K562 (cell line): ENCODE measurements around the gene MAP1LC3A. TPM values are rescaled to one million over a fixed set of nuclear protein-coding genes. Genes with fewer than 3 reads are reported as not detected.

Experiments
- ATF7 ChIP-seq: fragments of 450-650 bp; IDR thresholded peaks from 2 replicates; pipeline ENCODE4 v1.7.1; 2014; ENCODE audit warnings: mild to moderate bottlenecking, moderate library complexity
- MYNN ChIP-seq, 2 experiments: sonication (generic); formaldehyde crosslinking in 1 of 2; IDR thresholded peaks; 2 replicates each; pipeline versions ENCODE4 v1.5.0 to v1.6.1; 2016 to 2020; ENCODE audit warnings: antibody characterized with exemption in 1 of 2, missing genetic modification reagents in 1 of 2
- NR4A1 ChIP-seq, 2 experiments: fragments of 250-450 bp in 1 of 2; fragments of 450-650 bp in 1 of 2; sonication (Bioruptor Pico) in 1 of 2; IDR thresholded peaks; 2 replicates each; pipeline versions ENCODE4 v1.4.0 to v1.6.1; 2016 to 2020; ENCODE audit warnings: mild to moderate bottlenecking in 2 of 2, missing compliant biosample characterization in 1 of 2, missing genetic modification characterization in 1 of 2, moderate library complexity in 1 of 2
- ZSCAN29 ChIP-seq: fragments of 450-650 bp; IDR thresholded peaks from 2 replicates; pipeline ENCODE4 v1.6.1; 2017
- polyA plus RNA-seq, 8 experiments: library from polyadenylated mRNA; depleted of rRNA in 4 of 8; stranded (reverse) in 5 of 8; unstranded in 3 of 8; fragments of >200 nt; fragmentation: Nextera tagmentation in 2 of 8; fragmentation: Illumina TruSeq in 1 of 8; extraction: Ambion mirVana in 2 of 8; extraction: Trizol in 1 of 8; gene quantifications; 2 replicates each; pipeline versions ENCODE4 v1.2.1 to v1.2.3, GENCODE V29; 2011 to 2014; ENCODE audit warnings: inconsistent platforms in 1 of 8, missing spikeins in 1 of 8
- total RNA-seq, 7 experiments: library from RNA; depleted of rRNA in 6 of 7; stranded (reverse); fragments of >200 nt in 6 of 7; fragmentation: Illumina TruSeq in 2 of 7; extraction: Trizol in 2 of 7; gene quantifications; 2 replicates each; pipeline versions ENCODE4 v1.2.1 to v1.2.3, GENCODE V29; 2011 to 2021; ENCODE audit warnings: low replicate concordance in 1 of 7
- TF ChIP-seq, protein P1 (sequence below): fragments of 450-650 bp; IDR thresholded peaks from 2 replicates; pipeline ENCODE4 v1.6.1; 2018; ENCODE audit not compliant: partially characterized antibody
- TF ChIP-seq, protein P2 (sequence below): fragments of 200-400 bp; formaldehyde crosslinking; IDR thresholded peaks from 2 replicates; pipeline ENCODE4 v1.6.1; 2017; ENCODE audit warnings: mild to moderate bottlenecking, low read depth, low read length, moderate library complexity

The MAP1LC3A gene
- total and polyA plus RNA-seq, 9 of the 15 experiments (the other 6 are each of a cell fraction or from before 2014, with no cell fraction given) = 0.27 to 0.38 TPM; not detected in 7

DNA sequence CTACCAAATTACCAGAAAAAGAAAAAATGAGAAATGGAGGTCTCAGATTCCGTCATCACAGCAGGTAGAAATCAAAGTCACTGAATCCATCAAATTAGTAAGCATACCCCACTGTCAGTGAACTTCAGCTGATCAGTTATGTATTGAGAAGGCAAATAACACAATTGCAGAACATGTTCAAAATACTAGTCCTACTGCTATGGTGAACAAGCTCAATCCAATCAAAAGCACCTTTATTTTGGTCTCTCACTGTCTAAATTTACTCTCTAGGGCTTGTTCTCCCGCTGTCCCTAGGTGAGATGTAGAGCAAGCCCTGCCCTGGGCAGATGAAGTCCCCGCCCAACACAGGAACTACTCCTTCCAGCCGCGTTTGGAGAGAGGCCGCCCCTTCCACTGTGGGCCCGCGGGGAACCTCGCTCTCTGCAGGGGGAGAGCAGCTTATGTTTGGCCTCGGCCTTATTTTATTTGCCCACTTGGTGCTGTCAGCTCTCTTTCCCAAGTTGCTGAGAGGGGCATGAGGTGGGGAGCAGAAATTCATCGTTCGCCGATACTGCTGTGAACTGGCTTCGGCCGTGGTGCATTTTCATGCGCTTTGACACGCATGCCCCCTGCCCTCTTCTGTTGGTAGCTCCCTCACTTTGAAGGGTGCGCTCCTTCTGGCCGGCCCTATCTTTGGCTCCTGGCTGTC is 14.3 kb upstream of the MAP1LC3A start (continued):
- TF ChIP-seq, protein P1, sequence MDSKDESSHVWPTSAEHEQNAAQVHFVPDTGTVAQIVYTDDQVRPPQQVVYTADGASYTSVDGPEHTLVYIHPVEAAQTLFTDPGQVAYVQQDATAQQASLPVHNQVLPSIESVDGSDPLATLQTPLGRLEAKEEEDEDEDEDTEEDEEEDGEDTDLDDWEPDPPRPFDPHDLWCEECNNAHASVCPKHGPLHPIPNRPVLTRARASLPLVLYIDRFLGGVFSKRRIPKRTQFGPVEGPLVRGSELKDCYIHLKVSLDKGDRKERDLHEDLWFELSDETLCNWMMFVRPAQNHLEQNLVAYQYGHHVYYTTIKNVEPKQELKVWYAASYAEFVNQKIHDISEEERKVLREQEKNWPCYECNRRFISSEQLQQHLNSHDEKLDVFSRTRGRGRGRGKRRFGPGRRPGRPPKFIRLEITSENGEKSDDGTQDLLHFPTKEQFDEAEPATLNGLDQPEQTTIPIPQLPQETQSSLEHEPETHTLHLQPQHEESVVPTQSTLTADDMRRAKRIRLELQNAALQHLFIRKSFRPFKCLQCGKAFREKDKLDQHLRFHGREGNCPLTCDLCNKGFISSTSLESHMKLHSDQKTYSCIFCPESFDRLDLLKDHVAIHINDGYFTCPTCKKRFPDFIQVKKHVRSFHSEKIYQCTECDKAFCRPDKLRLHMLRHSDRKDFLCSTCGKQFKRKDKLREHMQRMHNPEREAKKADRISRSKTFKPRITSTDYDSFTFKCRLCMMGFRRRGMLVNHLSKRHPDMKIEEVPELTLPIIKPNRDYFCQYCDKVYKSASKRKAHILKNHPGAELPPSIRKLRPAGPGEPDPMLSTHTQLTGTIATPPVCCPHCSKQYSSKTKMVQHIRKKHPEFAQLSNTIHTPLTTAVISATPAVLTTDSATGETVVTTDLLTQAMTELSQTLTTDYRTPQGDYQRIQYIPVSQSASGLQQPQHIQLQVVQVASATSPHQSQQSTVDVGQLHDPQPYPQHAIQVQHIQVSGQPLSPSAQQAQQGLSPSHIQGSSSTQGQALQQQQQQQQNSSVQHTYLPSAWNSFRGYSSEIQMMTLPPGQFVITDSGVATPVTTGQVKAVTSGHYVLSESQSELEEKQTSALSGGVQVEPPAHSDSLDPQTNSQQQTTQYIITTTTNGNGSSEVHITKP = peak; percentile 94
- TF ChIP-seq ATF7 (peak; percentile 16; the same call in 1 of the 2 replicates), ZSCAN29 (no peak), NR4A1 (CRISPR knock-in tag; IDR thresholded peaks at IDR 0.05) (no peak), NR4A1 (tag; IDR thresholded peaks at IDR 0.05) (no peak), MYNN (IDR thresholded peaks at IDR 0.05) (peak; percentile 60; the same call in 1 of the 2 replicates), MYNN (CRISPR knock-in tag; IDR thresholded peaks at IDR 0.05) (no peak)
- TF ChIP-seq, protein P2, sequence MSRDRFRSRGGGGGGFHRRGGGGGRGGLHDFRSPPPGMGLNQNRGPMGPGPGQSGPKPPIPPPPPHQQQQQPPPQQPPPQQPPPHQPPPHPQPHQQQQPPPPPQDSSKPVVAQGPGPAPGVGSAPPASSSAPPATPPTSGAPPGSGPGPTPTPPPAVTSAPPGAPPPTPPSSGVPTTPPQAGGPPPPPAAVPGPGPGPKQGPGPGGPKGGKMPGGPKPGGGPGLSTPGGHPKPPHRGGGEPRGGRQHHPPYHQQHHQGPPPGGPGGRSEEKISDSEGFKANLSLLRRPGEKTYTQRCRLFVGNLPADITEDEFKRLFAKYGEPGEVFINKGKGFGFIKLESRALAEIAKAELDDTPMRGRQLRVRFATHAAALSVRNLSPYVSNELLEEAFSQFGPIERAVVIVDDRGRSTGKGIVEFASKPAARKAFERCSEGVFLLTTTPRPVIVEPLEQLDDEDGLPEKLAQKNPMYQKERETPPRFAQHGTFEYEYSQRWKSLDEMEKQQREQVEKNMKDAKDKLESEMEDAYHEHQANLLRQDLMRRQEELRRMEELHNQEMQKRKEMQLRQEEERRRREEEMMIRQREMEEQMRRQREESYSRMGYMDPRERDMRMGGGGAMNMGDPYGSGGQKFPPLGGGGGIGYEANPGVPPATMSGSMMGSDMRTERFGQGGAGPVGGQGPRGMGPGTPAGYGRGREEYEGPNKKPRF = no peak
